CD4-positive, alpha-beta T cell treated with Interleukin-4 for 1 hour (primary cell): ENCODE results near the gene ADRA1B.

Experiments
- DNase-seq, 2 donors: peaks; one replicate each; pipeline ENCODE4 v3.0.0-alpha.2; 2020 to 2022

Gene ADRA1B

GRCh38 chr5:159915904-159916840, at the start of gene ADRA1B:
ADRA1B (plus strand) TSS chr5:159916482; CDS start chr5:159916906, 424 bp downstream.
- DNase-seq = peak; percentile 10 to 14

GRCh38 chr5:159873680-159874079, 42.6 kb upstream of the ADRA1B start:
- no peak for DNase-seq

GRCh38 chr5:159874263-159874662, 42.0 kb upstream of the ADRA1B start:
- DNase-seq = no peak

GRCh38 chr5:159877016-159877415, 39.3 kb upstream of the ADRA1B start:
- DNase-seq = no peak

- no peak for DNase-seq
Observed at GRCh38 chr5:159877894-159878448, 38.3 kb upstream of the ADRA1B start.

GRCh38 chr5:159878988-159879471, 37.3 kb upstream of the ADRA1B start:
- no peak for DNase-seq

- no peak for DNase-seq
Observed at GRCh38 chr5:159880676-159881075, 35.6 kb upstream of the ADRA1B start.

GRCh38 chr5:159881967-159882366, 34.3 kb upstream of the ADRA1B start:
- no peak for DNase-seq

- DNase-seq = no peak
Observed at GRCh38 chr5:159883522-159883950, 32.7 kb upstream of the ADRA1B start.

GRCh38 chr5:159884917-159885620, 31.2 kb upstream of the ADRA1B start:
- no peak for DNase-seq

GRCh38 chr5:159886296-159886695, 30.0 kb upstream of the ADRA1B start:
- no peak for DNase-seq

GRCh38 chr5:159887050-159887449, 29.2 kb upstream of the ADRA1B start:
- DNase-seq = no peak

- DNase-seq = no peak
Observed at GRCh38 chr5:159888860-159889259, 27.4 kb upstream of the ADRA1B start.

- no peak for DNase-seq
Observed at GRCh38 chr5:159890141-159890540, 26.1 kb upstream of the ADRA1B start.

GRCh38 chr5:159891371-159891770, 24.9 kb upstream of the ADRA1B start:
- DNase-seq = no peak

- DNase-seq = no peak
Observed at GRCh38 chr5:159893040-159893695, 23.1 kb upstream of the ADRA1B start.

GRCh38 chr5:159894149-159894720, 22.0 kb upstream of the ADRA1B start:
- DNase-seq = no peak

GRCh38 chr5:159897786-159898393, 18.4 kb upstream of the ADRA1B start:
- DNase-seq = no peak

GRCh38 chr5:159899067-159900049, 16.9 kb upstream of the ADRA1B start:
- no peak for DNase-seq

- no peak for DNase-seq
Observed at GRCh38 chr5:159901308-159901707, 15.0 kb upstream of the ADRA1B start.

- no peak for DNase-seq
Observed at GRCh38 chr5:159901772-159902171, 14.5 kb upstream of the ADRA1B start.
